ENCODE measurements around the gene MUC21.
"Not testable (repeated sequence)": the region's sequence is repeated elsewhere in the genome, so short reads cannot be mapped to it uniquely, and the experiment has no call there.

Gene MUC21

GRCh38 chr6:31008165-31008564 is 24.6 kb downstream of the MUC21 start:
- no peak for DNase-seq (ENCODE audit: low read depth)

DNA sequence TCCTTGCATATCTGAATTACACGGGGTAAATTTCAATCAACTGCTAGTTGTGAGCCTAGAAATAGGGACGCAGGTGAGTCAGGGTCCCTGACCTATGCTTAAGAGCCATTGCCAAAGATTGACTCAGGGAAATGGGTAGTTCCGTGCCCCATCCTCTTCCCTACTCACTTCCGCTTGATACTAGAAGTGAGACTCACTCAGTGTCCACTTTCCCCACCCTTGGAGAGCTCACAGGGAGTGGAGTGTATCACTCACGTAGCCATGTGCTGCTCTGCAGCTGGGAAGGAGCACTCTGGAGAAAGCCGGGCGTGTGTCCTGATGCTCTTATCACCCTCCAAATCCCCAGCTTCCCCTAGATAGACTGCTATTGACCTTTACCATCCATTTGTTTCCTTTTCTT is 26.2 kb downstream of the MUC21 start:
- DNase-seq (ENCODE audit: low read depth), result no peak

- DNase-seq (ENCODE audit: low read depth), result no peak
These were observed 27.0 kb downstream of the MUC21 start, which contains the start of gene MUC22 for GRCh38 chr6:31010393-31011060. Gene MUC22 (plus strand): TSS chr6:31010474. CDS start chr6:31010707, 233 bp downstream.

- DNase-seq (ENCODE audit: low read depth), result no peak
These were observed 27.6 kb downstream of the MUC21 start for GRCh38 chr6:31011153-31011552.

DNA sequence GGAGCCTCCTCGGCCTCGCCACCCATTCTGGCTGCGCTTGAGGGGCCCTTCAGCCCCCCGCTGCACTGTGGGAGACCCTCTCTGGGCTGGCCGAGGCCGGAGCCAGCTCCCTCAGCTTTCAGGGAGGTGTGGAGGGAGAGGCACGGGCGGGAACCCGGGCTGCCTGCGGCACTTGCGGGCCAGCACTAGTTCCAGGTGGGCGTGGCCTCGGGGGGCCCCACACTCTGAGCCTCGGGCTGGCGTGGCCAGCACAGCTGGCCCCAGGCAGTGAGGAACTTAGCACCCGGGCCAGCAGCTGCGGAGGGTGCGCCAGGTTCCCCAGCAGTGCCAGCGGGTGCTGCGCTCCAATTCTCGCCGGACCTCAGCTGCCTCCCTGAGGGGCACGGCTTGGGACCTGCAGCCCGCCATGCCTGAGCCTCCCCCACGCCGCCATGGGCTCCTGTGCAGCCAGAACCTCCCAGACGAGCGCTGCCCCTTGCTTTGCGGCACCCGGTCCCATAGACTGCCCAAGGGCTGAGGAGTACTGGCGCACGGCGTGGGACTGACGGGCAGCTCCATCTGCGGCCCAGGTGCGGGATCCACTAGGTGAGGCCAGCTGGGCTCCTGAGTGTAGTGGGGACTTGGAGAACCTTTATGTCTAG is 33.3 kb downstream of the MUC21 start:
- DNase-seq (ENCODE audit: low read depth), result no peak

GRCh38 chr6:31017436-31017835 is 33.9 kb downstream of the MUC21 start:
- DNase-seq (ENCODE audit: low read depth), result not testable (repeated sequence)

- DNase-seq (ENCODE audit: low read depth), result no peak
These were observed 36.5 kb downstream of the MUC21 start for GRCh38 chr6:31020057-31020456.

- not testable (repeated sequence) for DNase-seq (ENCODE audit: low read depth)
These were observed 37.2 kb downstream of the MUC21 start for GRCh38 chr6:31020631-31021255.

DNA sequence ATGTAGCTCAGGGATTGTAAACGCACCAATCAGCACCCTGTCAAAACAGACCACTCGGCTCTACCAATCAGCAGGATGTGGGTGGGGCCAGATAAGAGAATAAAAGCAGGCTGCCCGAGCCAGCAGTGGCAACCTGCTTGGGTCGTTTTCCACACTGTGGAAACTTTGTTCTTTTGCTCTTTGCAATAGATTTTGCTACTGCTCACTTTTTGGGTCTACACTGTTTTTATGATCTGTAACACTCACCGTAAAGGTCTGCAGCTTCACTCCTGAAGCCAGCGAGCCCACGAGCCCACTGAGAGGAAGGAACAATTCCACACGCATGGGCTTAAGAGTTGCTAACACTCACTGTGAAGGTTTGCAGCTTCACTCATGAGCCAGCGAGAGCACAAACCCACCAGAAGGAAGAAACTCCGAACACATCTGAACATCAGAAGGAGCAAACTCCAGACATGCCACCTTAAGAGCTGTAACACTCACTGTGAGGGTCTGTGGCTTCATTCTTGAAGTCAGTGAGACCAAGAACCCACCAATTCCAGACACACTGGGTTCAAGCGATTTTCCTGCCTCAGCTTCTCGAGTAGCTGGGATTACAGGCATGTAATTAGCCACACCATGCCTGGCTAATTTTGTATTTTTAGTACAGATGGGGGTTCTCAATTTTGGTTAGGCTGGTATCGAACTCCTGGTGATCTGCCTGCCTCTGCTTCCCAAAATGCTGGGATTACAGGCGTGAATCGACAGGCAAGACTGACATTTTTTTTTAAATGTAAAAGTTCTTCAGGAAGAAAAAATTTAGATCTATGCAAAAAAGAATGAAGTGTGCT is 38.4 kb downstream of the MUC21 start:
- not testable (repeated sequence) for DNase-seq (ENCODE audit: low read depth)

DNA sequence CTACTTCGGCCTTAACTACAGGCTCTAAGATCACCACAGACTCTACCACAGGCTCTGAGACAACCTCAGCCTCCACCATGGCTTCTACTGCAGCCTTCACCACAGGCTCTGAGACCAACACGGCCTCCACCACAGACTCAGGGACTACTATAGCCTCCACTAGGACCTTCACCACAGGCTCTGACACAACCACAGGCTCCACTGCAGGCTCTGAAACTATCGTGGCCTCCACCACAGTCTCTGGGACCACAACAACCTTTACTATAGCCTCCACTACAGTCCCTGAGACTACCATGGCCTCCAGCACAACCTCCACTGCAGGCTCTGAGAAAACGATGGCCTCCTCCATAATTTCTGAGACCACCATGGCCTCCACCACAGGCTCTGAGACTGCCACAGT is 42.1 kb downstream of the MUC21 start:
- DNase-seq (ENCODE audit: low read depth), result no peak

GRCh38 chr6:31031095-31031494 is 47.6 kb downstream of the MUC21 start:
- no peak for DNase-seq (ENCODE audit: low read depth)

GRCh38 chr6:31033075-31033474 is 49.6 kb downstream of the MUC21 start:
- no peak for DNase-seq (ENCODE audit: low read depth)

DNA sequence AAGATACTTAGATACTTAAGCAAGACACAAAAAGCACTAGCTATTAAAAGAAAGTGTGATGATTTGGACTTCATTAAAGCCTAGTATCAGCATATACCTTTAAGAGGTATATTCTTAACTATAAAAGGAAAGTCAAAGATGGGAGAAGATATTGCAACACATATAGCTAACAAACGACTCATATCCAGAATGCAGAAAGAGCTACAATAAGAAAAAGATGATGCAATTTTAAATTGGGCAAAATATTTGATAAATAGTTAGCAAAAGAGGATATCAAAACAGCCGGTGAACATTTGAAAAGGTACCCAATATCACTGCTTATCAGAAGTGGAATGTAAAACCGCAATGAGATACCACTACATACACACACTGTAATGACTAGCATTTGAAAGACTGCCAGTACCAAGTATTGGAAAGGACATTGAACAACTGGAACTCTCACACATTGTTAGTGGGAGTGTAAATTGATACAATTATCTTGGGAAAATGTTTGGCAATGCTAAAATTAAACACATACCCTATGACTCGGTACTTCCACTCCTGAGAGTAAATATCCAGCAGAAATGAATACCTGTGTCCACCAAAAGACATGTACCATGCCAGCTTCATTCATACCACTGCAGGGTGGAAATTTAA is 52.5 kb downstream of the MUC21 start:
- no peak for DNase-seq (ENCODE audit: low read depth)

DNA sequence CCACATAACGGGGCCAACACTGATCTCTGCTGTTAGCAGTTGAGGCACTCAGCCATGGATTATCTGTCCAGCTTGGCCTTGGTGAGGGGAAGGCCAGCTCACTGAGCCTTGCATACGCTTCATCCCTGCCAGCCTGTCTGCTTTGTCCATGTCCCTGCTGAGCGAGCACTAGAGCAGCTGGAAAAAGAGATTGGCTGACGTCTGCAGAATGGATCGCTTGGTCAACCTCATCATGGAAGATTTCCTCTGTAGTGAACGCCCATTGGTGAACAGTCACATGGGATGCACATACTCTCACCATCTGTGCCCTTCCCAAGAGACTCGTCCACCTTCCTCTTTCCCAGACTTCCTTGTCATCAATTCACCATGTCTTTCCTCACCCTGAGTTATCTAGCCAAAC is 53.7 kb downstream of the MUC21 start:
- DNase-seq (ENCODE audit: low read depth), result no peak

DNA sequence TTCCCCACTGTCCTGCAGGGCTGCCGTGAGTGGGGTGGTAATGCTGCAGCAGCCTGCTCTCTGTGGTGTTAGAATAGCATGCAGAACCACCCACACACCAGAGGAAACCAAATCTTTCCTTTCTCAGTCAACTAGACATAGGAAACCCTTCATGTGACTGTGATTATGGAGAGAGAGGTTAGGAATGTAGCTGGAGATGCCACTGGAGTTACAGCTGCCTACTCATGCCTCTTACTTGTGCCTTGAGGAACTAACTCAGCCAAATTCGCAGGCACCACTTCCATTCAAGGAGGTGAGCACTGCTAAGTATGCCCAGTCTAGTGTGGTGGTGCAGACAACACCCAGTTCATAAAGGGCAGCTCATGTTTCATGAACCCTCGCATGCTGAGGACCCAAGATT is 54.2 kb downstream of the MUC21 start:
- no peak for DNase-seq (ENCODE audit: low read depth)

- DNase-seq (ENCODE audit: low read depth), result no peak
These were observed 55.0 kb downstream of the MUC21 start for GRCh38 chr6:31038559-31038958.

All from stimulated activated CD8-positive, alpha-beta memory T cell treated with anti-CD3 and anti-CD28 coated beads, Interleukin-12 subunit alpha, Interleukin-12 subunit beta, amount 100 ng/mL, for 4 hours (primary cell).